ENCODE results near the gene ANXA4. TPM values are rescaled to one million over a fixed set of nuclear protein-coding genes. Genes with fewer than 3 reads are reported as not detected.
"Not testable (repeated sequence)": the region's sequence is repeated elsewhere in the genome, so short reads cannot be mapped to it uniquely, and the experiment has no call there.

The ANXA4 gene
- total RNA-seq, 2 experiments from 2014 or later: 21.4 to 23.9 TPM

GRCh38 chr2:69709290-69709689 lies 32.6 kb upstream of the ANXA4 start:
- intact Hi-C loops (cut with micrococcal nuclease): no loop called here
- CTCF ChIA-PET: interaction anchor here (1.6 kb wide), 1 partner anchor 334 kb away, joined by 4 read pairs; no protein-coding TSS in a partner anchor
- Mint-ChIP-seq H3K27me3 (ENCODE audit: low read depth) (no peaks in the 10 kb centered on the region), H3K9me3 (no peaks in the 10 kb centered on the region), H3K36me3 (ENCODE audit: low read depth) (no peaks in the 10 kb centered on the region), H3K27ac (no peak overlapping the region), H3K4me1 (ENCODE audit: low read depth) (peaks cover 9% of the 10 kb centered on the region), H3K4me3 (no peak overlapping the region)
- no peak for DNase-seq

- intact Hi-C loops (cut with micrococcal nuclease): loop anchor here (5.0 kb wide), 1 partner anchor 405 kb away; no protein-coding TSS in a partner anchor
- Mint-ChIP-seq H3K27me3 (ENCODE audit: low read depth) (no peaks in the 10 kb centered on the region), H3K4me1 (ENCODE audit: low read depth) (peaks cover 10% of the 10 kb centered on the region), H3K4me3 (no peak overlapping the region), H3K36me3 (ENCODE audit: low read depth) (no peaks in the 10 kb centered on the region), H3K27ac (no peak overlapping the region), H3K9me3 (no peaks in the 10 kb centered on the region)
- CTCF ChIA-PET: interaction anchor here (0.6 to 7.4 kb wide), 5 partner anchors 12 to 176 kb away, joined by 3 to 46 read pairs (median 9); no protein-coding TSS in a partner anchor
- no peak for DNase-seq
These were observed 30.0 kb upstream of the ANXA4 start for GRCh38 chr2:69711971-69712370.

GRCh38 chr2:69714024-69714423 lies 27.9 kb upstream of the ANXA4 start:
- Mint-ChIP-seq H3K27ac (no peak overlapping the region), H3K4me1 (ENCODE audit: low read depth) (peaks cover 10% of the 10 kb centered on the region), H3K9me3 (no peaks in the 10 kb centered on the region), H3K4me3 (no peak overlapping the region), H3K27me3 (ENCODE audit: low read depth) (no peaks in the 10 kb centered on the region), H3K36me3 (ENCODE audit: low read depth) (no peaks in the 10 kb centered on the region)
- DNase-seq: no peak
- intact Hi-C loops (cut with micrococcal nuclease): loop anchor here (1.0 to 5.0 kb wide), 6 partner anchors 66 to 688 kb away; partner anchors contain the start of gene NFU1
- CTCF ChIA-PET: interaction anchor here (0.7 to 7.4 kb wide), 25 partner anchors 8 to 885 kb away, joined by 3 to 47 read pairs (median 5); partner anchors contain the start of gene NFU1

- H3K27me3 Mint-ChIP-seq (ENCODE audit: low read depth); H3K4me3 Mint-ChIP-seq; H3K9me3 Mint-ChIP-seq; H3K36me3 Mint-ChIP-seq (ENCODE audit: low read depth); H3K27ac Mint-ChIP-seq: not testable (repeated sequence)
- intact Hi-C loops (cut with micrococcal nuclease): loop anchor here (1.0 to 5.0 kb wide), 6 partner anchors 66 to 688 kb away; partner anchors contain the start of gene NFU1
- CTCF ChIA-PET: interaction anchor here (0.5 to 7.4 kb wide), 28 partner anchors 9 to 386 kb away, joined by 3 to 47 read pairs (median 4); partner anchors contain the start of gene NFU1
- peak; percentile 97 for DNase-seq
- peaks cover 10% of the 10 kb centered on the region for H3K4me1 Mint-ChIP-seq (ENCODE audit: low read depth)
These were observed 27.3 kb upstream of the ANXA4 start for GRCh38 chr2:69714539-69715220.

- H3K9me3 Mint-ChIP-seq: no peaks in the 10 kb centered on the region
- CTCF ChIA-PET: interaction anchor here (0.7 to 7.4 kb wide), 7 partner anchors 8 to 340 kb away, joined by 3 to 47 read pairs (median 14); no protein-coding TSS in a partner anchor
- no peak overlapping the region for H3K4me3 Mint-ChIP-seq
- no peak for DNase-seq
- H3K36me3 Mint-ChIP-seq (ENCODE audit: low read depth): no peaks in the 10 kb centered on the region
- no peak overlapping the region for H3K27ac Mint-ChIP-seq
- peaks cover 10% of the 10 kb centered on the region for H3K4me1 Mint-ChIP-seq (ENCODE audit: low read depth)
- intact Hi-C loops (cut with micrococcal nuclease): no loop called here
- H3K27me3 Mint-ChIP-seq (ENCODE audit: low read depth): no peaks in the 10 kb centered on the region
These were observed 26.0 kb upstream of the ANXA4 start for GRCh38 chr2:69715964-69716363.

GRCh38 chr2:69716555-69717120 lies 25.3 kb upstream of the ANXA4 start:
- Mint-ChIP-seq H3K27ac (no peak overlapping the region), H3K4me3 (no peak overlapping the region), H3K4me1 (ENCODE audit: low read depth) (peaks cover 7% of the 10 kb centered on the region), H3K27me3 (ENCODE audit: low read depth) (no peaks in the 10 kb centered on the region), H3K36me3 (ENCODE audit: low read depth) (no peaks in the 10 kb centered on the region), H3K9me3 (no peaks in the 10 kb centered on the region)
- intact Hi-C loops (cut with micrococcal nuclease): no loop called here
- CTCF ChIA-PET: interaction anchor here (0.7 to 7.4 kb wide), 8 partner anchors 7 to 341 kb away, joined by 3 to 47 read pairs (median 10); no protein-coding TSS in a partner anchor
- DNase-seq: no peak

GRCh38 chr2:69717186-69717585 lies 24.7 kb upstream of the ANXA4 start:
- DNase-seq: no peak
- CTCF ChIA-PET: interaction anchor here (0.8 to 7.4 kb wide), 5 partner anchors 98 to 341 kb away, joined by 3 to 47 read pairs (median 14); no protein-coding TSS in a partner anchor
- Mint-ChIP-seq H3K4me1 (ENCODE audit: low read depth) (peaks cover 6% of the 10 kb centered on the region), H3K27ac (no peak overlapping the region), H3K4me3 (no peak overlapping the region), H3K27me3 (ENCODE audit: low read depth) (no peaks in the 10 kb centered on the region), H3K9me3 (no peaks in the 10 kb centered on the region), H3K36me3 (ENCODE audit: low read depth) (no peaks in the 10 kb centered on the region)
- intact Hi-C loops (cut with micrococcal nuclease): no loop called here

- H3K4me1 Mint-ChIP-seq (ENCODE audit: low read depth): peaks cover 6% of the 10 kb centered on the region
- no peaks in the 10 kb centered on the region for H3K27me3 Mint-ChIP-seq (ENCODE audit: low read depth)
- DNase-seq: no peak
- no peaks in the 10 kb centered on the region for H3K36me3 Mint-ChIP-seq (ENCODE audit: low read depth)
- H3K9me3 Mint-ChIP-seq: no peaks in the 10 kb centered on the region
- no peak overlapping the region for H3K4me3 Mint-ChIP-seq
- intact Hi-C loops (cut with micrococcal nuclease): no loop called here
- H3K27ac Mint-ChIP-seq: no peak overlapping the region
- CTCF ChIA-PET: interaction anchor here (0.6 to 7.4 kb wide), 8 partner anchors 10 to 334 kb away, joined by 3 to 47 read pairs (median 6); no protein-coding TSS in a partner anchor
These were observed 24.1 kb upstream of the ANXA4 start for GRCh38 chr2:69717861-69718273.

GRCh38 chr2:69718338-69718965 lies 23.5 kb upstream of the ANXA4 start:
- Mint-ChIP-seq H3K27me3 (ENCODE audit: low read depth) (no peaks in the 10 kb centered on the region), H3K27ac (no peak overlapping the region), H3K9me3 (no peaks in the 10 kb centered on the region), H3K4me3 (no peak overlapping the region), H3K4me1 (ENCODE audit: low read depth) (peaks cover 6% of the 10 kb centered on the region), H3K36me3 (ENCODE audit: low read depth) (no peaks in the 10 kb centered on the region)
- intact Hi-C loops (cut with micrococcal nuclease): no loop called here
- CTCF ChIA-PET: interaction anchor here (0.6 to 5.9 kb wide), 11 partner anchors 9 to 333 kb away, joined by 3 to 47 read pairs (median 4); no protein-coding TSS in a partner anchor
- DNase-seq: no peak

- Mint-ChIP-seq H3K27ac (no peak overlapping the region), H3K9me3 (no peaks in the 10 kb centered on the region), H3K4me3 (no peak overlapping the region), H3K4me1 (ENCODE audit: low read depth) (no peaks in the 10 kb centered on the region), H3K36me3 (ENCODE audit: low read depth) (no peaks in the 10 kb centered on the region), H3K27me3 (ENCODE audit: low read depth) (no peaks in the 10 kb centered on the region)
- intact Hi-C loops (cut with micrococcal nuclease): no loop called here
- DNase-seq: no peak
- CTCF ChIA-PET: interaction anchor here (0.6 to 4.0 kb wide), 3 partner anchors 74 to 230 kb away, joined by 3 to 16 read pairs (median 5); no protein-coding TSS in a partner anchor
These were observed 21.5 kb upstream of the ANXA4 start for GRCh38 chr2:69720404-69720803.

GRCh38 chr2:69721022-69721421 lies 20.9 kb upstream of the ANXA4 start:
- Mint-ChIP-seq H3K4me1 (ENCODE audit: low read depth) (no peaks in the 10 kb centered on the region), H3K36me3 (ENCODE audit: low read depth) (no peaks in the 10 kb centered on the region), H3K27me3 (ENCODE audit: low read depth) (no peaks in the 10 kb centered on the region), H3K4me3 (no peak overlapping the region), H3K9me3 (no peaks in the 10 kb centered on the region), H3K27ac (no peak overlapping the region)
- intact Hi-C loops (cut with micrococcal nuclease): no loop called here
- CTCF ChIA-PET: interaction anchor here (0.7 to 4.0 kb wide), 3 partner anchors 95 to 520 kb away, joined by 3 to 16 read pairs (median 3); no protein-coding TSS in a partner anchor
- no peak for DNase-seq

- H3K27me3 Mint-ChIP-seq (ENCODE audit: low read depth): no peaks in the 10 kb centered on the region
- DNase-seq: no peak
- intact Hi-C loops (cut with micrococcal nuclease): loop anchor here (1.0 to 2.0 kb wide), 6 partner anchors 94 to 579 kb away; partner anchors contain the start of gene FAM136A
- H3K9me3 Mint-ChIP-seq: no peaks in the 10 kb centered on the region
- no peak overlapping the region for H3K4me3 Mint-ChIP-seq
- no peaks in the 10 kb centered on the region for H3K36me3 Mint-ChIP-seq (ENCODE audit: low read depth)
- no peak overlapping the region for H3K27ac Mint-ChIP-seq
- CTCF ChIA-PET: interaction anchor here (0.7 to 5.8 kb wide), 18 partner anchors 10 to 187 kb away, joined by 3 to 234 read pairs (median 10); partner anchors contain the start of genes ANXA4 and SNRNP27
- H3K4me1 Mint-ChIP-seq (ENCODE audit: low read depth): no peaks in the 10 kb centered on the region
These were observed 18.1 kb upstream of the ANXA4 start for GRCh38 chr2:69723791-69724190.
